ENCODE results near the gene UBE3D.

DNA sequence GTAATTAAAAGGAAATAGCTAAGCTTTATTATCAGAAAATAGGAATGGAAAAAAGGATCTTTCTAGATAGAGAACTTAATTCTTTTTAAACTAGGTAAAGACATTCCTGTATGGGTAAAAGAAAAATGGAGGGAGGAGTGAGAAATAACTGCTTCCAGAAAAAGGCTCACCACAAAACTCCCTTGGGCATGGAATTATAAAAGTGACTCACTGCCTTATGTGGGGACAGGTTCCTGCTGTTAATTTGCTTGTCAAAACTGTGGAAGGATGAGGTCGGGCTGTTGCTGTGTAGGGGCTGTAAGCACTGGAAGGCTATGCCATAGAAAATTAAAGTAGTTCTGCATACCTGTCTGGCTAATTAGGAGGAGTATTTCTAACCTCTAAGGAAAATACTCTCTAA, 158.7 kb downstream of the UBE3D start:
- TF ChIP-seq CTCF (IDR thresholded peaks at IDR 0.05; ENCODE audit: insufficient read depth, low read depth, low read length) (no peak), EZH2 (IDR thresholded peaks at IDR 0.05; ENCODE audit: insufficient read depth, low read length) (no peak)
